HG03565 (cell line): ENCODE results near the gene SORL1-AS1.

Experiments used
- ATAC-seq: cut with Tn5 transposase; IDR thresholded peaks from one replicate; pipeline ENCODE4 v1.9.1; 2021; ENCODE audit warnings: mild to moderate bottlenecking, moderate library complexity; ENCODE audit not compliant: unreplicated experiment

SORL1-AS1 gene

GRCh38 chr11:121453589-121454299 lies 977 bp upstream of the SORL1-AS1 start:
- no peak for ATAC-seq

GRCh38 chr11:121451986-121452608 lies 670 bp downstream of the SORL1-AS1 start, which contains the start of gene SORL1:
SORL1 (plus strand) TSS chr11:121452314; CDS start chr11:121452332, 18 bp downstream.
- peak; percentile 47 for ATAC-seq

GRCh38 chr11:121451178-121451985 lies 1.4 kb downstream of the SORL1-AS1 start:
- ATAC-seq = no peak

GRCh38 chr11:121450401-121450800 lies 2.4 kb downstream of the SORL1-AS1 start:
- ATAC-seq = no peak

GRCh38 chr11:121449626-121450025 lies 3.1 kb downstream of the SORL1-AS1 start:
- ATAC-seq = no peak

- ATAC-seq = no peak
Measured at GRCh38 chr11:121449123-121449522, 3.6 kb downstream of the SORL1-AS1 start.

- ATAC-seq = no peak
Measured at GRCh38 chr11:121448431-121448941, 4.3 kb downstream of the SORL1-AS1 start.

GRCh38 chr11:121448011-121448410 lies 4.8 kb downstream of the SORL1-AS1 start:
- no peak for ATAC-seq

GRCh38 chr11:121446752-121447156 lies 6.0 kb downstream of the SORL1-AS1 start:
- ATAC-seq = no peak

GRCh38 chr11:121445071-121445768 lies 7.5 kb downstream of the SORL1-AS1 start:
- ATAC-seq = no peak

- no peak for ATAC-seq
Measured at GRCh38 chr11:121444526-121444925, 8.2 kb downstream of the SORL1-AS1 start.

- no peak for ATAC-seq
Measured at GRCh38 chr11:121443688-121444275, 9.0 kb downstream of the SORL1-AS1 start.

- no peak for ATAC-seq
Measured at GRCh38 chr11:121441521-121441920, 11.2 kb downstream of the SORL1-AS1 start.

GRCh38 chr11:121439759-121440158 lies 13.0 kb downstream of the SORL1-AS1 start:
- no peak for ATAC-seq

- ATAC-seq = no peak
Measured at GRCh38 chr11:121439337-121439736, 13.4 kb downstream of the SORL1-AS1 start.

GRCh38 chr11:121437686-121438078 lies 15.1 kb downstream of the SORL1-AS1 start:
- no peak for ATAC-seq

- no peak for ATAC-seq
Measured at GRCh38 chr11:121437018-121437685, 15.6 kb downstream of the SORL1-AS1 start.

- ATAC-seq = no peak
Measured at GRCh38 chr11:121435551-121436511, 16.9 kb downstream of the SORL1-AS1 start.

GRCh38 chr11:121435132-121435531 lies 17.6 kb downstream of the SORL1-AS1 start:
- ATAC-seq = no peak
